GM21367 (cell line): Measurements from ENCODE around the gene PARD3B.

Source experiments
- ATAC-seq: cut with Tn5 transposase; IDR thresholded peaks from one replicate; pipeline ENCODE4 v1.9.1; 2021; ENCODE audit not compliant: unreplicated experiment

Gene PARD3B

DNA sequence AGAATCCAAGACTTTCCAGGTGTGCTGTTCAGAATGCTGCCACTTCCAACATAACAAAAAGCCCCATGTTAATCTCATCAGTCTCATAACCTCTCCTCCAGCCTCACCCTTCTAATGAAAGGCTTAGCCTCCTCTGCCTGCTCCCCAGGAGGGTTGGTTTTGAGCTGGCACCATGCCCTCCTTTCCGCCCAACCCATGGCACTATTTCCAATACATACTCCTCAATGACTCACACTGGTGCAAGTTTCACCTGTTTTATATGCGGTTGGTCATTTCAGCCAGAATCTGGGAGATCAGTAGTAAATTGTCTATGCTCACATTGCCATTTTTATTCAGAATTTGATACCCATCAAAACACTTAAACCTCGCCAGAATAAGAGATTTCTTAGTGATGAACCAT lies 979.4 kb downstream of the PARD3B start:
- ATAC-seq, result no peak

DNA sequence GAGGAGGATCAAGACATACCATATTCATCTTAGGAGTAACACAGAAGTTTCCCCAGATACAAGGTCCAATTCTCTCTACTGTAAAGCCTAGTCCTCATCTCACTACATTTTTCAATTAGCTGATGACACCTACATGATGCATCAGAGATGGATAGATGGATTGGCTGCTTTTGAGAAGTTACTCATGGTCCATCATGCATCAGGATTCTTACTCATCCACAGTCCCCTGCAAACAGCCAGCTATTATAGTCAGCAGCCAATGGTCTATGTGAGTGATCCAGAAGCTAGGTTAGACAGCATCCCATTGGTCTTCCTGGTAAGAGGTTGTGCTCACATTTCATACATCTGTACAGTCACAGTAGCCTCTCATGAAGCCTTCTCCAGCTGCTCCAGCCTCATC lies 982.5 kb downstream of the PARD3B start:
- no peak for ATAC-seq

DNA sequence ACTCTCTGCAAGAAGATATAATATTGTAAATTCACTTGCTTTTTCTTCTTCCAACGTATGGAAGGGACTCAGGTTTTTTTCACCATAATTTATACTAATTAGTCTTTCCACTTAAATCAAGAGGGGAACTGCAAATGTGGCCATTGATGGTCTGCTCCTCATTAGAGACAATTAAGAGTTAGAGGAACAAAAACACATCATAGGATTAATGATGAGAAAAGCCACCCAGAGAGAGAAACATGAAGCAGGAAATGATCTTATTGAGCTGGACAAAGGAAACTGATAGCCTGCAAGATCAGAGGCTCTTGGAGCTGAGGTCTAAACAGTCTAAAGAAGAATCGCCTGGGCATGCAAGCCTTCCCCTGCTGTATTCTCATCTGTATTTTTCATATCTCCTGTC lies 985.8 kb downstream of the PARD3B start:
- ATAC-seq, result no peak

DNA sequence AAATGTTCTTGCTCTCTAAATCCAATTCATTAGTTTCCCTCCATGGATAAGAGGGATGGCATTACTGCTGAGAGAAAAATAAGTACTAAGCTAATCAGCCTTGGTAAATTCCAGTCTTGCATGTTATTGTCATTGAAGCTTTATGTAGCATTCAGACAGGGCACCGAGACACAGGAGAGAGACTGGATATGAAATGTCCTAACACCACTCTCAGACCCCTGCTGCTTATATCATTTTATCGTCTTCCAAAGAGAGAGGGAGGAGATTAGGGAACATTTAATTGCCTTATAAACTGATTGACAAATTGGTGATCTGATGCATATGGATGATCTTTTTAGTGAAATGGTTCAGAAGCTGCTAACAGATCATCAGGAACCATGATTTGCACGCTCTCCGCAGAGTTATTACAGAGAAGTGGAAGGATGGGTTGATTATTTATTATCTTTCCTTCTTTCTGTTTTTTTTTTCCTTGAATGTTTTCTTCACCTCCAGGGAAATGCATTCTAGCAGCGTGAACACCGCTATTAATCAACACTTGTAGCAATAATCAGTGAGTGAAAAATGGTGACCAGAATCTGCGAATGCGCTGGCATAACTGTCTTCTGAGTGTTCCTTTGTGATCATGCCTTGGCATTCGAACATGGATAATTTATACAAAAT lies 986.3 kb downstream of the PARD3B start:
- no peak for ATAC-seq

DNA sequence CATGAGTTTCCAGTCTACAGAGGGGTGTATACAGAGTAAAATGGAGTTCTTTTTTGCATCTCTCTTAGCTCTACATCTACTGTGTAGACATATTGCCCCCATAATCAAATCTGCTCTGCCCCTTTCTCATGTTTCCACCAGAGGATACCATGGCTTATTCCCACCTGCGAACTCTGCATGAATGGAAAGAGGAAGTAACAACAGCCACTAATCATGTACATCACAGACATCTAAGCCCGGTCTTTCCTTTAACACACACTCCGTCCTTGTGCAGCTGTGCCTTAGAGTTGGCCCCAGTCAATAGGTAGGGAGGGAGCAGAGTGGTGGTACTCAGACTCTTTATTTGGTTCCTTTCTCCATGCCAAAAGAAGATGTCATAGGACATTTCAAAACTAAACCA lies 989.7 kb downstream of the PARD3B start:
- no peak for ATAC-seq

DNA sequence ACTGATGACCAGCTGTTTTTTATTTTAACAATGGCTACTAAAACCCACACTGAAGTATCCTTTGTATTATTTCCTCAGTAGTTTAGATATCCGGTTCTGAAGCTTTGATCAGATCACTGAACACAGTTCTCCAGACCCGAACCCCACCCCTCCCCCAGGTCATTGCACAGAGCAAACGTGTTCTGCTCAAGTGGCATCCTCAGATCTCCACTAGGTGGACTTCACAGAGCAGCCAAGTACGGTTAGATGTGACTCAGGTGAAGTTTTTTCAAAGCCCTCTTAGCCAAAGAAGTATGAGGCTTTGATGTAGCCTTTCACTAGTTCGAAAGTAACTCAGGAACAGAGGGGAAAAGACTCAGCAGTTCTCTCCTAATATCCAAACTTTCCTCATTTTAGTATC lies 994.3 kb downstream of the PARD3B start:
- ATAC-seq, result no peak

DNA sequence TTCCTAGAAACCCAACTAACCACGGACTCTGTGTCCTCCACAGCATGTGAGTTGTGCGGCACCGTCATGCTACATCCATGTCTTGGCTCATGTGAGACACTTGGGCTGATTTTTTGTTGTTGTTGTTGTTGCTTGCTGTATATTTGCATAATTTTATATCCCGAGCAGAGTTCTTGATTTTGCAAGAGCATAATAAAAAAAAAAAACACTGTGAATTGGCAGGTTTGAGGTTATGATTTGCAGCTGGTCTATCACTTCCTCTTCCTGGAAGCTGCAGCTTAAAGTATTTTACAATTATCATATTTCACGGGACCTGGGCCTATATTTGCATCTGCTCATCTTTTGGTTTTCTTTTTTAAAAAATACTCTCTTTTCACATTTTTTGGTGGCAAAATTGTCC lies 994.8 kb downstream of the PARD3B start:
- no peak for ATAC-seq

DNA sequence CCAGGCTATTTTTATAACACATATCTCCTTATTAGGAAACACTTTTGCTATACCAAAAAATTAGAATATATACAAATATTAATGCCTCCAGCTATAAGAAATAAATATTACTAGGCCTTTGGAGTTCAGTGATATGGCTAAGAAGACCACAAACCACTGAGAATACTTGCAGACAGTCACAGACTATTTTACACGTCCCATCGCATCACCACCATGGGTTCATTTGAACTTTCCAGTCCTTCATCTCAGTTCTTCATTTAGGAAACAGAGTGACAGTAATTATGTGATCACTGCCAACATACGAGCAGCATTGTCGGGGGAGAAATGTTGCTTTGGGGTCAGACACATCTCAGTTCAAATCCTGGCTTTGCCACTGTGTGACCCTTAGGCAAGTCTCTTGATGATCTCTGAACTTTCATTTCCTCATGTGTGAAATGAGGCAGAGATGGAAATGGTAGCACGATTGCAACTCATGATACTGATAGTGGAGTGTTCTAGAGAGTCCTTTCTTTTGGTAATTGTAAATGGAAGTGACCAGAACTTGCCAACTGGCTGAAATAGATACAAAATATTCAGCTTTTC lies 998.1 kb downstream of the PARD3B start:
- ATAC-seq, result no peak

DNA sequence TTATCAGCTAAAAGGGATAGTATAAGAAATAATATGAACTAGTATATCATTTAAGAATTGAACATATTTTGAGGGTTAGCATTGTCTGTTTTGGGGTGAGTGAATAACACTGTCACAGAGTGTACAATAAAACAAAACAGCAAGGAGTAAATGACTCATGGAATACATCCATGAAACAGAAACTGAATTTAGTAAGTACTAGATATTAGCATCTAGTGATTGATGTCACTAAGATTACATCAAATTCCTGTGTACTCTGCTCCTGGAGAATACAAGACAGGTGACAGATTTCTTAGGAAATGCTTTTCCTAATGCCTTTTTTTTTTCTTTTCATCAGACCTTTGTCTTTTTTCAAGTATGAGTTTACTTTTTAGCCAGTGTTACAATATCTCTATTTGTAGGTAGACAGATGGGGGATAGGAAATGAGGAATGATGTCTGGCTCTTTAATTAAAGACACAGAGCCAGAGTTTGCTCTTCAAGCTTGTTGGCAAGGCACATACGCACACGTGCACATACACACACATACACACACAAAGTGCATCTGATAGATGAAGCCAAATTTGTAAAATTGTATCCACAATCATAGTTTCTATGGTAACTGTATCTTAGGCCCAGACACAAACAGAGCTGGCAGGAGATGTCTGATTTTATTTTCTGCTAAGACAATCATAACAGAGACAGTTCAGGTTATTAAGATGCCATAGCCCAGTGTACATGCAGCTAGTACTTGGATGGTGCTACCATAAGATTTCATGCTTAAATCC lies 998.8 kb downstream of the PARD3B start:
- ATAC-seq, result no peak

DNA sequence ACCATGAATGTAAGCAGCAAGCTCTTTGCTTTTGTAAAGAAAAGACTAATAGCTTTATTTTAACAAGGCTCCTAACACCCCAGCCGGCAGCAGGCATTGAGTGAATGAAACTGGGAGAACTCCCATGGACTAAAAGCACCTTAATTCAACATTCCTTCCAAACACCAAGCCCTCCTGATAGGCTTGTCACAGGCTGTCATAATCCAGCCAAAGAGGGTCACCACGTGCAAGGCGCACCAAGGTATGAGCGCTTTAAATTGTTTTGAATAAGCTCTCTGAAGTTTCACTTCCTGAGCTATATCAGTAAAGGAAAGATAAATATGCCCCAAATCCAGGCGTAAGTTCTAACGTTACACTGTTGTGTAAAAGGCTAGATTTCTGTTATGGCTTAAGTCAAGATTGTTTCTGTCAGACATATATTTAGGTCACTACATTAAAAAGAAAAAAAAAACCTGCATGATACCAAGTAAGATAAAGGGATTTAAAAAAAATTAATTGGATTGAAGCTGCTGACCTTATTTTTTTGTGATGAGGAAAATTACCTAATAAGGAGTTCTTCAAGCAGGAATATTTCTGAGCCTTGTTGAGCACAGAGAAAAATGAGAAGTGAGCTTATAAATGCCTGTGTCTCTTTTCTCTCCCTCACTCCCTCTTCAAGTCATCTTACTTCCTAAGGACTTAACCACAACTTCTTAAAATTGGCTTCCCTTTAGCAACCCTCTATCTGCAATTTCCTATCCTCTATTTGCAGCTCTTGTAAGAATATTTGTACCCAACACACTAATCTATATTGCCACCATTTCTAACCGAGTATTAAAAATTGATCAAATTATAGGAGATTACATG lies 1000.9 kb downstream of the PARD3B start:
- ATAC-seq, result no peak

DNA sequence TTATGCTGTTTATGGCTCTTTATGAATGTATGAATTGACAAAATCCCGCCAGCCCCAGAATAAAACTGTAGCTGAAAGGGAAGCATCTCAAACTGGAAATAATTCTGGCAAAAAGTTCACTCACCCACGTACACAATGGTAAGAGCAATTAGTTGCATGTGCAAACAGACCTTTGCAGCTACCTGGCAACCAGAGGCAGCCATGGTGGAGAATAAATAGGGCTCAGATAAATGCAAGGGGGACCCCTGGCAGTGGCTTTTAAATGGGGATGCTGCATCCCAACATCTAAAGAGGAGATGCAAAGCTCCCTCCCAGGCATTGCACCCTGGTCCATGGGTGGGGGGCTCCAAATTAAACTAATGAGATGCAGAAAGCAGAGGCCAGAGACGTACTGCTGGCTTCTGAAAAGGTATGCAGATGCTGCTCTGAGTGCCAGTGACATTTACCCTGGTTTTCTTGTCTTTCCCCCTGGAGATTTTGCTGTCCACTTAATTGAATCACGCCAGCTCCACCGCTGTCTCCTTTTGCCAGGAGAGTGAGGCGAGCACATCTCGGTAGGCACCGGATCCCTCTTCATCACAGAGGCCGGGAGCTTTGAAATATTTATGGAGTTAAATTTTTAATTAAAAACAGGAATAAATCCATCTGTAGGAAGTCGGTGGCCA lies 1010.4 kb downstream of the PARD3B start:
- no peak for ATAC-seq

DNA sequence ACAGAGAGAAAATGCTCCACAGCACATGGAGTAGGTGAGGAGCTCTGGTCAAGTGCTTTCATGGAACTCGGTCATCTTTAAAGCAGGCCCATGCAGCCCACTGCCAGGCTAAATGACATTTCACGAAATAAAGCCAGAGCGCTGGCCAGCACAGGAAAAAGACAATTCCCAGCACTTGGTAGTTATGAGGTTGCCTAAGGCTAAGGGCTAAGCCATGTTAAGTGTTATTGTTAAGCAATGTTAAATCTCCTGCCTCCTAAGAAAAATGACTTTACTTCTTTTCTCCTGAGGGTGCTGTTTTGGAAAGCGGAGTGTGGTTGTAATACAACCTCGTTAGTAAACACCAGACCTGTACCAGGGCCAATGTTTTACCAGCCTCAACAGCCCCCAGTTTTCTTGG lies 1011.1 kb downstream of the PARD3B start:
- no peak for ATAC-seq

DNA sequence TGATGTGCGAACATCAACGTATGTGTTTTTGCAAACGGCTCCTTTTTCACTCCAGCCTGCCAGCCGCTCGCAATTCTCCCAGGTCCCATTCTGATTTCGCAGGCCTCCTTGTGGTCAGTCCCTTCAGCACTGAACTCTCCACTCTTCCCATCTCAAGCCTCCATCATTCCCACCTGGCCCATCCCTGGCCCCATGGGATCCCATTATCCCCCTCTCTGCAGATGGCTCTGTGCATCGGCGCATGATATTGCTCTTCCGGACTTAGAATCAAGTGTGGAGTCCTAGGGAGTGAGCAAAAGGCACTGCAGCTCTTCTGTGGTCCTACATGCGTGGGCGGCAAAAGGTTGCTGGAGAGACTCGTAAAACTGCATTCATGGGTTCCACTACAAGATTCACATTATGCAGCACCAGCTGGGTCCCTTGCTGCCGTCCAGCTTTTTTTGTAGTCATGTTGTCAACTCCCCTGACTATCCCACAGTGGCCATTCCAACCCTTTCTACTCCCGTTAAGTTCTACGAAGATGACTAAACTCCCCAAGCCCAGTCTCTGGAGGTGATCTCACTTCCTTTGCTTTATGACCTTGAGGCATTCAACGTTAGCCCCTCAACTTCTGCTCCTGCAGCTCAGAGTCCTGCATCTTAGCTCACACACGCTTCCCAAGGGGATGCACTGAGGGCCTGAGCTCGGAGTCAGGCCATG lies 1011.7 kb downstream of the PARD3B start:
- ATAC-seq, result no peak

DNA sequence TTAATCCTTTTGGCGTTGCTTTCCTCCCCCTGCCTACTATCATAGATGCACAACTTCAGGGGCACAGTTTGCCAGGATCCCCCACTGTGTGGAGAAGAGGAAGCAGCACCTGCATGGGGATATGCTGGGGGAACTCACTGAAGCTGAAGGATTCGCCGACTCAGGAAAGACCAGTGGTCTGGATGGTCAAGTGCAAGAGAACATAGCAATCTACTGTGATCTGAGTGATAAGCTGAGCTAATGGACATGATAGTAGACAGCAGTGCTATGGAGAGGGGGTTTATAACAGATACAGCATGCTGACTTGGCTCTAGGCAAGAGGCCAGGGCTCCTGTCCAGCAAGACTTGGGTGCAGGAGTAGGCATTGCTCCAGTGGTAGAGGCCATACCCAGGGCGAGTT lies 1012.6 kb downstream of the PARD3B start:
- ATAC-seq, result no peak

DNA sequence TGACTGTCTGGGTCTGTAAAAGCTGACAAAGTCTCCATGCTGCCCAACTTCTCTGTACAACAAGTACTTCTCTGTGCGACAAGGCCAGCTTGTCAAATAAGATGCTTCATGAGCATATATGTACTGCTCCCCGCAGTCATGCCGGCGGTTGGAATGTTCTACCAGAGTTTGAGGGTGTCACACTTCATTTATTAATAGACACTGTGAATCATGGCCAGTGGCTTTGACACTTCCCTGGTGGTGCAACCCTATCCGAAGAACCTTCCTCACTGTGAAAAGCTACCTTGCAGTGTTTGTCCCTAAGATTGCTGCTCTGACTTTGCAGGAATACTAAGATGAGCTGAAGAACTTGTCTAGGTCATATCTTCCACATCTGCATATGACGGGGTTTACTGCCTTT lies 1016.2 kb downstream of the PARD3B start:
- ATAC-seq, result no peak

DNA sequence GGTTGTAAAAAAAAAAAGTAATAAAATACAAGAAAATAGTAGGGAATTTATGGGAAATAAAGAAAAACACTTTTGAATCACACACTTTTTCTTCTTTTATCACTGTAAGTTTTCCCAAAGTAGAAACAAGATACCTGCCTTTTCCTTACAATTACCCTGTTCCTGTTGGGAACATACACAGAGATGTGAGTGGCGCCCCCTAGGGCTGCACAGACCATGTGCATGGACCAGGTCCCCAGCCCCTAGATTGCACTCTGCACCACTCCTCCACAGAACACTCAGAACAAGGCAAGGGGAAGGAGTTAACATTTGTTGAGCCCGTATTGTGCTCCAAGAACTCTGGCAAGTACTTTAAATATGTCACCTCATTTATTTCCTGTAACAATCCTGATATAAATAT lies 1018.4 kb downstream of the PARD3B start:
- ATAC-seq, result no peak

DNA sequence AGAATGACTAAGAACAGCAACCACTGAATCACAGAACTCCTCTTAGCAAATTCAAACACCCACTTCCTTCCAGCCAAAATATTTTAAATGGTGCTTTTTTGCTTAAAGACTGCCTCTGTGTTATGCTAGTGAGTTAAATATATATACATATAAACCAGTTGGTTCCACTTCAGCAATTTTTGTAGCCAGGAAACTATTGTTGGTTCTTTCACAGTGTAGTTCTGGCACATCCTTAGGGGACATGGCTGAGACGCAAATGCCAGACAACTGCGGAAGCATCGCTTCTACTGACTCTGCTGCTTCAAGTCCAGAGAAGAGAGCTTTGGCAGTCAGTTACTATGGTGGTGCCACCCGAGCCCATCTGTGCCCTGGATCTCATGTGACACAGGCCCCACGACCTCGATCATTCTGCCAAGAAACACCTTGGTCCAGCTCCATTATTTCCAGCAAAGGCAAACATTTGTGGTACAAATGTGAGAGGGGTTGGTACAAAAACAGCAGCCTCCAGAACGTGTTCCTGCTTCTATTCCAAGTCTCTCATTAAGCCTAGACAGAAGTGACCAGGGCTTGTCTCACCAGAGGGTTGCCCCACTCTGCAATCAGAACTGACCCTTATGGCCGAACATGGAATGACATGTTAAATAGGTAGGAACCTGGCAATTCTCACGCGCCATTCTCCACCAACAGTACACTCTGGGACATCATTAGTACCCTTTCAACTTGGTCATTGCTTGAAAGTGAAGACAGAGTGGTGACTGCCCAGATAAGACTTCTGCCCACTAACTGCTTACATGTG lies 1019.3 kb downstream of the PARD3B start:
- ATAC-seq, result no peak

DNA sequence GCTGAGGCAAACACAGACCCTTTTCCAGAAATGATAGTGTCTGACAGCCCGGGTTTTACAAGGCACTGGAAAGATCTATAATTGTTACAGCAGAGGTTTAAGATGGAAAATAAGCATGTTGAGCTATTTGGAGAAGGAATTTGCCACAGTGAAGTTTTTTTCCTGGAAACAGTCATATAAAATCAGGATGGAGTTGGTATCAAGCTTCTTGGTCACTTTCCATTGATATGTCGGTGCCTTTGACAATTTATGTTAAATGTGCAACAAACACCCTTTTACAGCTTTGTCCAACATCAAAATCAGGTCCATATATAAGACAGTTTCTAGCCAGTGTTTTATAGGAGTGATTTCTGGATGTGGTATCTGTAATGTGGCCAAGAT lies 1019.9 kb downstream of the PARD3B start:
- no peak for ATAC-seq

DNA sequence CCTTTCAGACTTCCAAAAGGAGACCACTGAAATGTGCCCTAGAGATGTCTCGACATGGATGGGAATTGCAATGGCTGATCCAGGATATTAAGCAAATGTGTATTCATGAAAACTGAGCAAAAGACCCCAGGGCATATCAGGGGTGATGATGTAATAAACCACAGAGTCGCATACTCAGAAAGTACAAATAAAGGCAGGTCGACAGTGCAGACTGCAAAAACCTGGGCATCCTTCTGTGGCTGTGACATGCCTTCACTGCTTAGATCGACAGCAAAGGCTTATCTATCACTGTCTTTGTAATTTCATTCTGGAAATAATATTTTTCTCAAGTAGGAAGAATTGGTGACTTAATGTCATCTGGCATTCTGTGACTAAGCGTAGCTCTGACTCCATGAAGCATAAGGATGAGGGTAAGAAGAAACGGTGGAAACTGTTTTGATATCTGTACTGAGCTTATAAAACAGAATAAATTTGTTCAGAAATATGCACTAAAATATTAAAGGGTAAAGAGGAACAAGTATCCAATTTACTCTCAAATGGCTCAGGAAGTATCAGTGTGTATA lies 1021.4 kb downstream of the PARD3B start:
- no peak for ATAC-seq
